Spleen (tissue), 13 donors: Measurements from ENCODE around the gene DNAH6. TPM values are rescaled to one million over a fixed set of nuclear protein-coding genes. Genes with fewer than 3 reads are reported as not detected.
"Not testable (repeated sequence)": the region's sequence is repeated elsewhere in the genome, so short reads cannot be mapped to it uniquely, and the experiment has no call there.

ENCODE experiments used
- DNase-seq: peaks from one replicate; pipeline ENCODE4 v3.0.0-alpha.2; 2020
- H3K27ac ChIP-seq, 8 donors: fragments of 200-600 bp; sonication (generic) in 7 of 8; 1 replicate in 4 of 8; 2 replicates in 4 of 8; pipeline versions ENCODE4 v1.5.0 to v1.8.0; 2016 to 2021; ENCODE audit warnings: inconsistent platforms in 4 of 8, mild to moderate bottlenecking in 4 of 8, moderate library complexity in 1 of 8
- H3K27me3 ChIP-seq, 7 donors: fragments of 200-600 bp; sonication (generic) in 6 of 7; replicated peaks in 1 of 7; 1 replicate in 4 of 7; 2 replicates in 3 of 7; pipeline versions ENCODE4 v1.5.0 to v1.8.0; 2016 to 2021; ENCODE audit warnings: inconsistent platforms in 3 of 7, mild to moderate bottlenecking in 1 of 7
- H3K36me3 ChIP-seq, 6 donors: fragments of 200-600 bp; sonication (generic) in 5 of 6; 1 replicate in 4 of 6; 2 replicates in 2 of 6; pipeline versions ENCODE4 v1.5.0 to v1.8.0; 2016 to 2021; ENCODE audit warnings: inconsistent platforms in 2 of 6
- H3K4me1 ChIP-seq, 6 donors: fragments of 200-600 bp; sonication (generic) in 5 of 6; 1 replicate in 3 of 6; 2 replicates in 3 of 6; pipeline versions ENCODE4 v1.5.0 to v1.8.0; 2016 to 2021; ENCODE audit warnings: inconsistent platforms in 3 of 6
- H3K4me3 ChIP-seq, 8 donors: fragments of 200-600 bp; sonication (generic) in 7 of 8; 1 replicate in 4 of 8; 2 replicates in 4 of 8; pipeline versions ENCODE4 v1.5.0 to v1.8.0; 2016 to 2021; ENCODE audit warnings: inconsistent platforms in 4 of 8, mild to moderate bottlenecking in 4 of 8, moderate library complexity in 2 of 8
- H3K9me3 ChIP-seq, 8 donors: fragments of 200-600 bp; sonication (generic) in 7 of 8; 1 replicate in 4 of 8; 2 replicates in 4 of 8; pipeline versions ENCODE4 v1.5.0 to v1.8.0; 2016 to 2021; ENCODE audit warnings: inconsistent platforms in 4 of 8
- POLR2A ChIP-seq, 3 donors: fragments of 450-650 bp; IDR thresholded peaks; one replicate each; pipeline ENCODE4 v1.5.1; 2017; ENCODE audit warnings: antibody characterized with exemption in 3 of 3, mild to moderate bottlenecking in 1 of 3
- POLR2AphosphoS5 ChIP-seq, 3 donors: sonication (generic); formaldehyde crosslinking; IDR thresholded peaks; one replicate each; pipeline ENCODE4 v1.5.1; 2017; ENCODE audit warnings: antibody characterized with exemption in 3 of 3
- WGBS, 5 donors: extraction: QIAGEN DNeasy Blood & Tissue Kit in 3 of 5; methylation state at CpG; one replicate each; pipeline versions ENCODE4 v1.1.5 to v1.1.7; 2013 to 2018; 5-methylcytosine and 5-hydroxymethylcytosine counted together
- intact Hi-C: fragments of 100-400 bp; cut with DNase I; formaldehyde crosslinking; loops from one replicate; pipeline ENCODE4 v1.15.0; 2023; ENCODE audit warnings: low total_unique reads
- long read RNA-seq, 2 donors: transcript quantifications; one replicate each; lab custom pipeline, GENCODE V29; 2026
- polyA plus RNA-seq, 3 donors: library from polyadenylated mRNA; stranded (reverse); fragments of 200-250 nt; gene quantifications; one replicate each; pipeline ENCODE4 v1.2.1, GENCODE V29; 2013
- total RNA-seq, 7 donors: library from RNA; depleted of rRNA in 3 of 7; stranded (reverse); fragments of >200 nt in 3 of 7; fragmentation: NEBNext Ultra II Directional in 4 of 7; extraction: Animal tissue kit (Norgen Biotek cat#: 25700) in 4 of 7; gene quantifications; one replicate each; pipeline versions ENCODE4 v1.1.0 to v1.2.1, GENCODE V29; 2016 to 2021
- TF ChIP-seq, protein P1 (sequence below), 11 experiments: fragments of 200-600 bp in 7 of 11; fragments of 450-650 bp in 4 of 11; sonication (generic) in 4 of 11; IDR thresholded peaks in 8 of 11; conservative IDR thresholded peaks in 3 of 11; 1 replicate in 7 of 11; 2 replicates in 4 of 11; pipeline versions ENCODE4 v1.4.0 to v1.8.0; 2016 to 2021; ENCODE audit warnings: antibody characterized with exemption in 11 of 11, inconsistent platforms in 4 of 11, mild to moderate bottlenecking in 1 of 11
- donor health status: healthy with polysubstance abuse.
- donor health status: DM: no; HTN: no; CAD: no; lungs with moderate emphysema.
- donor health status: DM: no; HTN: no; CAD: no.
- donor health status: Bipolar disorder and iron deficiency.
- donor health status: healthy.
- donor health status: DM: no; HTN: no; CAD: no.
- donor health status: DM: yes; HTN: yes; CAD: no.

Gene DNAH6, protein sequence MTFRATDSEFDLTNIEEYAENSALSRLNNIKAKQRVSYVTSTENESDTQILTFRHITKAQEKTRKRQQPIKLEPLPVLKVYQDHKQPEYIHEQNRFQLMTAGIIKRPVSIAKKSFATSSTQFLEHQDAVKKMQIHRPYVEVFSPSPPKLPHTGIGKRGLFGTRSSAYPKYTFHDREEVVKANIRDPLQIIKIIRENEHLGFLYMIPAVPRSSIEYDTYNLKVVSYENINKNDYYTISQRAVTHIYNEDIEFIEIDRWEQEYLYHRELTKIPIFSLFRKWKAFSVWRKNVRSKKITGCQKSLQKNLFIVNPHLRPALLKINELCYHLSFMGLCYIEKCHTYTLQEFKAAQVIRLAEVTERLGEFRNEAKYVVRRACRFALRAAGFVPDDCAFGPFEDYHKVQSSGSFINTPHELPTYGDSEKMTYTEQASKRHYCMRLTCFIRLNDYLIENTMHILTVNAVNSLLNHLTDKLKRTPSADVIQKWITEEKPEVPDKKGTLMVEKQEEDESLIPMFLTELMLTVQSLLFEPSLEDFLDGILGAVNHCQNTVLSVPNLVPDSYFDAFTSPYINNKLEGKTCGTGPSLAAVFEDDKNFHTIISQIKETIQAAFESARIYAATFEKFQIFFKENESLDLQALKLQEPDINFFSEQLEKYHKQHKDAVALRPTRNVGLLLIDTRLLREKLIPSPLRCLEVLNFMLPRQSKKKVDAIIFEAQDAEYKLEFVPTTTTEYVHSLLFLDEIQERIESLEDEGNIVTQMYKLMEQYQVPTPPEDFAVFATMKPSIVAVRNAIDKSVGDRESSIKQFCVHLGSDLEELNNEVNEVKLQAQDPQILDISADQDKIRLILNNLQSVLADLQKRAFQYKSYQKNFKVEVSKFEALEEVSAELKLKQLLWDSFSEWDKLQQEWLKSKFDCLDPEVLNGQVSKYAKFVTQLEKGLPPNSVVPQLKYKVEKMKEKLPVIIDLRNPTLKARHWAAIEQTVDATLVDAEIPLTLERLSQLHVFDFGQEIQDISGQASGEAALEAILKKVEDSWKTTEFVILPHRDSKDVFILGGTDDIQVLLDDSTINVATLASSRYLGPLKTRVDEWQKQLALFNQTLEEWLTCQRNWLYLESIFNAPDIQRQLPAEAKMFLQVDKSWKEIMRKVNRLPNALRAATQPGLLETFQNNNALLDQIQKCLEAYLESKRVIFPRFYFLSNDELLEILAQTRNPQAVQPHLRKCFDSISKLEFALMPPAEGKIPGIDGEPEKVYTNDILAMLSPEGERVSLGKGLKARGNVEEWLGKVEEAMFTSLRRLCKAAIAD (N-terminal part only)
- 1 to 10 TPM in 1 of 7 donors, under 1 TPM in 6; 0.06 to 1.1 (median 0.46) TPM for total RNA-seq
- polyA plus RNA-seq, result under 1 TPM in 2 of 3 donors, not detected in 1; 0.02 to 0.12 TPM
- long read RNA-seq, donor 1, result 0 reads
- long read RNA-seq, donor 2, result 0 reads

DNA sequence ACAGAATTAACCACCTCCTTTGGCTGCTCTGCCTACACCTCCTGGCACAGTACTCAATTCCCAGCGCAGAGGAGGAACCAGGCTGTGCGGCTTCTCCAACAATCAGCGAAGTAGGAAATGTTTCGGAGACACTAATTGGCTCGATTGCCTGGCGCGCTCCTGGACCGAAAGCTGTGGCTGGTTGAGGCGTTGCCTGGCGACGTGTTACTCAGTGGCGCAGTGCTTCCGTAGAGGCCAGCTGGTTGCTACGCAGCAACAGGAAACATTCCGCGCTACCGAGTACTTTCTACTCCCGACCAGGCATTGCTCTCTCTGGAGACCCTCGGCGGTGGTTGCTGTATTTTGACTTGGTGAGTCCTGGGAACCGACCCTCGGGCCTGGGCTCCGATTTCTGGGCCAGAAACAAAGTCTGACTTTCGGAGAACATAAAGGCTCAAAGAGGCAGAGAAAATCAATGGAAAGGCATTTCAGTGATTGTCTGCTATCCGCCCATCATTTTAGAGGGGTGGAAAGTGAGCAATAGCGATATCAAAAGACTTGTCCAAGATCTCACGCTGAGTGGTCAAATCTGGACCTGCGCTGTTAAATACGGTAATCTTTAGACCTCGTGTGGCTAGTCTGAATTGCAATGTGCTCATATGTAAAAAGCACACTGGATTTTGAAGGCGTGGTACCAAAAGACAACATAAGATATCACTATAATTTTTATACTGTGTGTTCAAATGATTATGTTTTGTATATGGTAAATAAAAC is at the start of gene DNAH6:
DNAH6 (plus strand) TSS at position 265 of the 753 bp plus-strand sequence. CDS start 1,329 bp downstream, outside the sequence.
- intact Hi-C loops, result no loop called here
- Histone ChIP-seq H3K4me1 (peaks cover 0 to 14% (median 7%) of the 10 kb centered on the region in 6 donors), H3K36me3 (no peaks in the 10 kb centered on the region), H3K9me3 (peaks cover 0 to 9% (median 5%) of the 10 kb centered on the region in 8 donors), H3K27ac (no peak within 1 kb of the TSS), H3K4me3 (peak within 1 kb of the TSS; percentile 1 to 66 (median 35)), H3K27me3 (peaks cover 0 to 7% (median 0%) of the 10 kb centered on the region in 7 donors)
- peak; percentile 92 for DNase-seq
- WGBS, 5 donors, result 14 to 15% (median 15%) methylated on average over 29 to 31 of the region's 31 CpGs
- TF ChIP-seq POLR2A (IDR thresholded peaks at IDR 0.05) (no peak), POLR2AphosphoS5 (IDR thresholded peaks at IDR 0.05) (peak in 1 of 3 donors; percentile 56)
- TF ChIP-seq, protein P1, sequence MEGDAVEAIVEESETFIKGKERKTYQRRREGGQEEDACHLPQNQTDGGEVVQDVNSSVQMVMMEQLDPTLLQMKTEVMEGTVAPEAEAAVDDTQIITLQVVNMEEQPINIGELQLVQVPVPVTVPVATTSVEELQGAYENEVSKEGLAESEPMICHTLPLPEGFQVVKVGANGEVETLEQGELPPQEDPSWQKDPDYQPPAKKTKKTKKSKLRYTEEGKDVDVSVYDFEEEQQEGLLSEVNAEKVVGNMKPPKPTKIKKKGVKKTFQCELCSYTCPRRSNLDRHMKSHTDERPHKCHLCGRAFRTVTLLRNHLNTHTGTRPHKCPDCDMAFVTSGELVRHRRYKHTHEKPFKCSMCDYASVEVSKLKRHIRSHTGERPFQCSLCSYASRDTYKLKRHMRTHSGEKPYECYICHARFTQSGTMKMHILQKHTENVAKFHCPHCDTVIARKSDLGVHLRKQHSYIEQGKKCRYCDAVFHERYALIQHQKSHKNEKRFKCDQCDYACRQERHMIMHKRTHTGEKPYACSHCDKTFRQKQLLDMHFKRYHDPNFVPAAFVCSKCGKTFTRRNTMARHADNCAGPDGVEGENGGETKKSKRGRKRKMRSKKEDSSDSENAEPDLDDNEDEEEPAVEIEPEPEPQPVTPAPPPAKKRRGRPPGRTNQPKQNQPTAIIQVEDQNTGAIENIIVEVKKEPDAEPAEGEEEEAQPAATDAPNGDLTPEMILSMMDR (IDR thresholded peaks at IDR 0.05 in 8 of 11, conservative IDR thresholded peaks at IDR 0.05 in 3 of 11), result no peak

DNA sequence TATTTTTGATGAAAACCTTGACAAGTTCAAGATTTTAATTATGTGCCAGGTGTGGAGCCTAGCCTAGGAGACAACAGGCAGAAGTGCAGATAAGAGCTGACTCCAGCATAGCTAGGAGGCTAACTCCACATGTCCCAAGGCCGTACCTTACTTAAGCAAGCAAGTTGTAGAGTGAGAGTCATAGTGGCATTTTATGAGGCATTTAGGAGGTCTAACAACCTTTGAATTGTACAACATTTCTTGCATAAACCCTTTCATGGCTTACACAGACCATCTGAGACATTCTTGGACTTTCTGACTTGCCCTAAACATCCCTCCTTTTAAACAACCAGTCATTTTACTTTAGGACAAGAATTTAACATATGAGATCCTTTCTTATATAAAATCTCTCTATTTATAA is 48.9 kb upstream of the DNAH6 start:
- Histone ChIP-seq H3K9me3 (peaks cover 0 to 49% (median 30%) of the 10 kb centered on the region in 8 donors), H3K4me3 (no peak overlapping the region), H3K4me1 (no peaks in the 10 kb centered on the region), H3K27me3 (no peaks in the 10 kb centered on the region), H3K36me3 (no peaks in the 10 kb centered on the region), H3K27ac (no peak overlapping the region)
- TF ChIP-seq POLR2A (IDR thresholded peaks at IDR 0.05), result no peak
- TF ChIP-seq, protein P1 (IDR thresholded peaks at IDR 0.05 in 8 of 11, conservative IDR thresholded peaks at IDR 0.05 in 3 of 11), result no peak
- DNase-seq, result no peak
- 93 to 100% (median 98%) methylated on average over 1 of the region's 1 CpG for WGBS, 5 donors
- intact Hi-C loops, result no loop called here

DNA sequence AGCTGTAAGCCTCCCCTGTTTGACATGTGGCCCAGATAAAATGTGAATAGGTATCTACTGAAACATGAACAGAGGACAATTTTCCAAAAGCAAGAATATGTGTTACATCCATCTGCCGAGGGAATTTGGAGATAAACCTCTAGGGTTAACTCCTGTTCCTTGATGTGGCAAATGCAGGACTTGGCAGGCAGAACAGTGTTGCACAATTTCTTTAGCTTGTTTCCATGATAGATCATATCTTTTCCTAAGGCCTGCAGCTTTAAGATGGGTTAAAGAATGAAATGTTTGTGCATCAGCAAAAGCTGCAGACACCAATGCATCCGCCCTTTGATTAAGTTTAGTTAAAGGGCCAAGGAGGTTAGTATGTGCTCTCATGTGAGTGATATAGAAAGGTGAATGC is 43.9 kb upstream of the DNAH6 start:
- WGBS, 5 donors, result 62 to 89% (median 74%) methylated on average over 2 of the region's 2 CpGs
- intact Hi-C loops, H3K27me3 ChIP-seq, H3K36me3 ChIP-seq, H3K4me1 ChIP-seq, H3K4me3 ChIP-seq, DNase-seq, H3K27ac ChIP-seq: not testable (repeated sequence)
- H3K9me3 ChIP-seq, result peaks cover 0 to 46% (median 23%) of the 10 kb centered on the region in 8 donors
